Nephron (organoid): ENCODE data around the gene PDZRN4.

Source experiments
- H3K27ac Mint-ChIP-seq, 3 experiments: 2 replicates each; pipeline ENCODE4 v1.8.0; 2020; ENCODE audit warnings: mixed read lengths in 3 of 3, mild to moderate bottlenecking in 2 of 3, moderate library complexity in 1 of 3
- H3K27me3 Mint-ChIP-seq: 2 replicates; pipeline ENCODE4 v1.8.0; 2021; ENCODE audit warnings: low read depth, mild to moderate bottlenecking, moderate library complexity, mixed read lengths
- H3K36me3 Mint-ChIP-seq: 2 replicates; pipeline ENCODE4 v1.8.0; 2020; ENCODE audit warnings: low read depth, mixed read lengths
- H3K4me1 Mint-ChIP-seq: 2 replicates; pipeline ENCODE4 v1.8.0; 2020; ENCODE audit warnings: mixed read lengths
- H3K4me3 Mint-ChIP-seq, 3 experiments: 2 replicates each; pipeline ENCODE4 v1.8.0; 2020; ENCODE audit warnings: mild to moderate bottlenecking in 3 of 3, mixed read lengths in 3 of 3, moderate library complexity in 2 of 3
- H3K9me3 Mint-ChIP-seq: 2 replicates; pipeline ENCODE4 v1.8.0; 2020; ENCODE audit warnings: mixed read lengths
- TF ChIP-seq, protein P1 (sequence below), 3 experiments: fragments of 200-600 bp; sonication (generic); IDR thresholded peaks; one replicate each; pipeline ENCODE4 v1.5.0; 2021; ENCODE audit warnings: antibody characterized with exemption in 3 of 3; ENCODE audit not compliant: unreplicated experiment in 3 of 3

PDZRN4 gene

DNA sequence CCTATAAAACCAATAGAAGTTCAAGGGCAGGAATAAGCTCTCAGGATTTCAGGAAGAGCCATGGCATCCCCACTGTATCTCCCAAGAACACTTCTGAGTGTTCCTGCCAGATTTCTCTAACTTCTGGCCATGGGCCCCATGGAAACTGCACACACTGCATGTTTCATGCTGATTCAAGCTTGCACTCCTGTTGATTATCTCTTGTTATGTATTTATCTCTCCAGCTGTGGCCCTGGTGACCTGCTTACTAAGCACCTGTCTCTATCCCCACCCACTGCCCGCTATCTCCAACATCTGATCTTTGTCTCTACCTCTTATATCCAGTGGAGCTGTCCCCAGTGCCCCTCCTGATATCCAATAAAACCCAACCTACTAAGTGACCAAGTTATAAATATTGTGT is 285.3 kb downstream of the PDZRN4 start:
- no peaks in the 10 kb centered on the region for H3K36me3 Mint-ChIP-seq
- H3K27me3 Mint-ChIP-seq: no peaks in the 10 kb centered on the region
- TF ChIP-seq, protein P1, sequence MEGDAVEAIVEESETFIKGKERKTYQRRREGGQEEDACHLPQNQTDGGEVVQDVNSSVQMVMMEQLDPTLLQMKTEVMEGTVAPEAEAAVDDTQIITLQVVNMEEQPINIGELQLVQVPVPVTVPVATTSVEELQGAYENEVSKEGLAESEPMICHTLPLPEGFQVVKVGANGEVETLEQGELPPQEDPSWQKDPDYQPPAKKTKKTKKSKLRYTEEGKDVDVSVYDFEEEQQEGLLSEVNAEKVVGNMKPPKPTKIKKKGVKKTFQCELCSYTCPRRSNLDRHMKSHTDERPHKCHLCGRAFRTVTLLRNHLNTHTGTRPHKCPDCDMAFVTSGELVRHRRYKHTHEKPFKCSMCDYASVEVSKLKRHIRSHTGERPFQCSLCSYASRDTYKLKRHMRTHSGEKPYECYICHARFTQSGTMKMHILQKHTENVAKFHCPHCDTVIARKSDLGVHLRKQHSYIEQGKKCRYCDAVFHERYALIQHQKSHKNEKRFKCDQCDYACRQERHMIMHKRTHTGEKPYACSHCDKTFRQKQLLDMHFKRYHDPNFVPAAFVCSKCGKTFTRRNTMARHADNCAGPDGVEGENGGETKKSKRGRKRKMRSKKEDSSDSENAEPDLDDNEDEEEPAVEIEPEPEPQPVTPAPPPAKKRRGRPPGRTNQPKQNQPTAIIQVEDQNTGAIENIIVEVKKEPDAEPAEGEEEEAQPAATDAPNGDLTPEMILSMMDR (IDR thresholded peaks at IDR 0.05; ENCODE audit: unreplicated experiment in 3 of 3): no peak
- peaks cover 7% of the 10 kb centered on the region for H3K4me1 Mint-ChIP-seq
- no peak overlapping the region for H3K4me3 Mint-ChIP-seq
- H3K9me3 Mint-ChIP-seq: no peaks in the 10 kb centered on the region
- no peak overlapping the region for H3K27ac Mint-ChIP-seq

DNA sequence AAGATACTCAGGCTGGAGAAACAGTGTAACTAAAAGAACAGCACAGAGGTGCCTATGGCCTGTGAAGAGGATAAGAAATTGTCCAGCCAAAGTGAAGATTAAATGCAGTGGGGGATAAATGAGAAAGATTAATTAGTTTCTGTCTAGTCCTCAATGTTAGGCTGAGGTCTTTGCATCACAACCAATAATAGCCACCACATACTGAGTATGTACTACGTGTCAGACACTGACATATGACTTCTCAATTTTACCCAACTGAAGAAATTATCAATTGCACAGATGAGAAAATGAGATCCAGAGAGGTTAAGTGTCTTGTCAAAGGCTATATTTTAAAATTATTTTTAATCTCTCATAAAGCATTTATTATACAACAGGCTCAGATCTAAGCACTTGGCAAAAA is 285.9 kb downstream of the PDZRN4 start:
- no peaks in the 10 kb centered on the region for H3K9me3 Mint-ChIP-seq
- peaks cover 7% of the 10 kb centered on the region for H3K4me1 Mint-ChIP-seq
- no peaks in the 10 kb centered on the region for H3K27me3 Mint-ChIP-seq
- H3K4me3 Mint-ChIP-seq: no peak overlapping the region
- H3K36me3 Mint-ChIP-seq: peaks cover 3% of the 10 kb centered on the region
- TF ChIP-seq, protein P1 (IDR thresholded peaks at IDR 0.05; ENCODE audit: unreplicated experiment in 3 of 3): no peak
- no peak overlapping the region for H3K27ac Mint-ChIP-seq

GRCh38 chr12:41476499-41477439 is 288.6 kb downstream of the PDZRN4 start:
- H3K4me1 Mint-ChIP-seq: peaks cover 7% of the 10 kb centered on the region
- H3K27me3 Mint-ChIP-seq: no peaks in the 10 kb centered on the region

DNA sequence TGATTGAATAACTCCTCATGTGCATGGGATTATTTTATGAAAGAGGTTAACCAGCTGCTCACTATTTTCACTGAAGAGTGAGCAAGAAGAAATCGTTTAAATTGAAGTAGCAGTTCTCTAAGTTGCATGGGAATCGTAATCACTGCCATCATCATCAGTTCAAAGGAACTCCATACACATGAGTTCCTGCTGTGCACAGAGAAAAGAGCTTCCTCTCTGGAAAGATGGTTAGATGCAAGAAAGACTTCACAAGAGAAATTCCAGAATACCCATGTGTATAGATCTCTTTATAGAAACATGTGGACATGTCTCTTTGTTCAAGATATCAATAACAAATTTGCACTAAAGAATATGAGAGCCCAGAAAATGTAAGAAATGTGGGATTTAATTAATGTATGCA is 291.3 kb downstream of the PDZRN4 start:
- no peaks in the 10 kb centered on the region for H3K9me3 Mint-ChIP-seq
- no peak overlapping the region for H3K4me3 Mint-ChIP-seq
- H3K36me3 Mint-ChIP-seq: peaks cover 3% of the 10 kb centered on the region
- no peaks in the 10 kb centered on the region for H3K27me3 Mint-ChIP-seq
- no peak overlapping the region for H3K27ac Mint-ChIP-seq
- TF ChIP-seq, protein P1 (IDR thresholded peaks at IDR 0.05; ENCODE audit: unreplicated experiment in 3 of 3): no peak
- H3K4me1 Mint-ChIP-seq: peaks cover 7% of the 10 kb centered on the region

More at GRCh38 chr12:41476499-41477439, 288.6 kb downstream of the PDZRN4 start:
- no peak overlapping the region for H3K27ac Mint-ChIP-seq
- TF ChIP-seq, protein P1 (IDR thresholded peaks at IDR 0.05; ENCODE audit: unreplicated experiment in 3 of 3): no peak
- H3K4me3 Mint-ChIP-seq: no peak overlapping the region
- H3K36me3 Mint-ChIP-seq: peaks cover 3% of the 10 kb centered on the region
- H3K9me3 Mint-ChIP-seq: no peaks in the 10 kb centered on the region

- Mint-ChIP-seq H3K4me1 (no peaks in the 10 kb centered on the region), H3K4me3 (no peak overlapping the region), H3K27ac (no peak overlapping the region), H3K27me3 (no peaks in the 10 kb centered on the region), H3K9me3 (no peaks in the 10 kb centered on the region), H3K36me3 (no peaks in the 10 kb centered on the region)
- TF ChIP-seq, protein P1 (IDR thresholded peaks at IDR 0.05; ENCODE audit: unreplicated experiment in 3 of 3): no peak
Observed at GRCh38 chr12:41485203-41485602, 297.1 kb downstream of the PDZRN4 start.

DNA sequence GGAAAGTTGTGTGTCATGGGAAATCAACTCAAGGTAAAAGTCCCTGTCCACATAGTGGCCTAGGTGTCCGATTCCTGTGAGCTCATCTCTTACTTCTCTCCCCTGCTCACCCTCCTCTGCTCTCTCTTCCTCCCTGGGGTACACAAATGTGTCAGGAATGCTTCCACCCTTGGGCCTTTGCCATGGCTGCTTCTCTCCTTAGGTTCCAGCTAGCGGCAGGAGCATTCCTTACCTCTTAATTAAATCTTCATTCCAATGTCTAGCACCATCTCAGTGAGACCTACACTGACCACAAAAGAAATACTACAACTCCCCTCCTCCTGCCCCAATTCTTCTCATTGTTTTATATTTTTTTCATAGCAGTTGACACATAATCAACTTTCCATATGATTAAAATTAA is 298.6 kb downstream of the PDZRN4 start:
- TF ChIP-seq, protein P1 (IDR thresholded peaks at IDR 0.05; ENCODE audit: unreplicated experiment in 3 of 3): no peak
- H3K27me3 Mint-ChIP-seq: no peaks in the 10 kb centered on the region

More for the DNA sequence above, 298.6 kb downstream of the PDZRN4 start:
- Mint-ChIP-seq H3K27ac (no peak overlapping the region), H3K4me1 (no peaks in the 10 kb centered on the region), H3K4me3 (no peak overlapping the region), H3K36me3 (peaks cover 4% of the 10 kb centered on the region), H3K9me3 (no peaks in the 10 kb centered on the region)
